Sigmoid colon (tissue), 7 donors: ENCODE measurements around the gene MUC5B. TPM values are rescaled to one million over a fixed set of nuclear protein-coding genes. Genes with fewer than 3 reads are reported as not detected.

Experiments
- DNase-seq: peaks from one replicate; pipeline ENCODE4 v3.0.0-alpha.2; 2019
- H3K27ac ChIP-seq, 4 donors: fragments of 200-600 bp; sonication (generic); one replicate each; pipeline ENCODE4 v1.5.1; 2016 to 2019; ENCODE audit warnings: mild to moderate bottlenecking in 1 of 4
- H3K27me3 ChIP-seq, 3 donors: fragments of 200-600 bp; sonication (generic); one replicate each; pipeline ENCODE4 v1.5.1; 2019; ENCODE audit warnings: mild to moderate bottlenecking in 1 of 3
- H3K36me3 ChIP-seq, 4 donors: fragments of 200-600 bp; sonication (generic); one replicate each; pipeline ENCODE4 v1.5.1; 2016 to 2019
- H3K4me1 ChIP-seq, 4 donors: fragments of 200-600 bp; sonication (generic); one replicate each; pipeline ENCODE4 v1.5.1; 2017 to 2019
- H3K4me3 ChIP-seq, 4 donors: fragments of 200-600 bp; sonication (generic); one replicate each; pipeline ENCODE4 v1.5.1; 2017 to 2019; ENCODE audit warnings: mild to moderate bottlenecking in 2 of 4, moderate library complexity in 1 of 4
- H3K9me3 ChIP-seq, 4 donors: fragments of 200-600 bp in 3 of 4; sonication (generic) in 3 of 4; one replicate each; pipeline versions ENCODE4 v1.5.1 to v1.6.1; 2013 to 2019
- EP300 ChIP-seq, 4 donors: sonication (generic); formaldehyde crosslinking; IDR thresholded peaks; one replicate each; pipeline ENCODE4 v1.6.1; 2017; ENCODE audit warnings: antibody characterized with exemption in 4 of 4
- POLR2A ChIP-seq, 2 donors: fragments of 450-650 bp; IDR thresholded peaks; one replicate each; pipeline ENCODE4 v1.6.1; 2016; ENCODE audit warnings: antibody characterized with exemption in 2 of 2, mild to moderate bottlenecking in 2 of 2, moderate library complexity in 2 of 2
- POLR2AphosphoS5 ChIP-seq, 4 donors: sonication (generic); formaldehyde crosslinking; IDR thresholded peaks; one replicate each; pipeline ENCODE4 v1.6.1; 2017; ENCODE audit warnings: antibody characterized with exemption in 4 of 4
- WGBS, 2 donors: extraction: QIAGEN DNeasy Blood & Tissue Kit; methylation state at CpG; one replicate each; pipeline ENCODE4 v1.1.7; 2013; 5-methylcytosine and 5-hydroxymethylcytosine counted together
- intact Hi-C: fragments of 100-400 bp; cut with DNase I; formaldehyde crosslinking; loops from one replicate; pipeline ENCODE4 v1.15.1; 2023
- polyA plus RNA-seq, 3 donors: library from polyadenylated mRNA; stranded (reverse); fragments of 200-250 nt; gene quantifications; one replicate each; pipeline ENCODE4 v1.2.3, GENCODE V29; 2013
- total RNA-seq, 4 donors: library from RNA; depleted of rRNA; stranded (reverse); fragments of >200 nt; gene quantifications; one replicate each; pipeline ENCODE4 v1.1.0, GENCODE V29; 2016
- TF ChIP-seq, protein P1 (sequence below), 4 experiments: fragments of 450-650 bp in 3 of 4; fragments of 200-600 bp in 1 of 4; IDR thresholded peaks; one replicate each; pipeline ENCODE4 v1.5.1; 2016 to 2019; ENCODE audit warnings: antibody characterized with exemption in 4 of 4, mild to moderate bottlenecking in 3 of 4, moderate library complexity in 2 of 4
- donor health status: healthy with polysubstance abuse.
- donor health status: Bipolar disorder and iron deficiency.
- donor health status: healthy.

The MUC5B gene
- total and polyA plus RNA-seq, 7 donors = 0.83 to 131 (median 2.8) TPM; not detected in 3

DNA sequence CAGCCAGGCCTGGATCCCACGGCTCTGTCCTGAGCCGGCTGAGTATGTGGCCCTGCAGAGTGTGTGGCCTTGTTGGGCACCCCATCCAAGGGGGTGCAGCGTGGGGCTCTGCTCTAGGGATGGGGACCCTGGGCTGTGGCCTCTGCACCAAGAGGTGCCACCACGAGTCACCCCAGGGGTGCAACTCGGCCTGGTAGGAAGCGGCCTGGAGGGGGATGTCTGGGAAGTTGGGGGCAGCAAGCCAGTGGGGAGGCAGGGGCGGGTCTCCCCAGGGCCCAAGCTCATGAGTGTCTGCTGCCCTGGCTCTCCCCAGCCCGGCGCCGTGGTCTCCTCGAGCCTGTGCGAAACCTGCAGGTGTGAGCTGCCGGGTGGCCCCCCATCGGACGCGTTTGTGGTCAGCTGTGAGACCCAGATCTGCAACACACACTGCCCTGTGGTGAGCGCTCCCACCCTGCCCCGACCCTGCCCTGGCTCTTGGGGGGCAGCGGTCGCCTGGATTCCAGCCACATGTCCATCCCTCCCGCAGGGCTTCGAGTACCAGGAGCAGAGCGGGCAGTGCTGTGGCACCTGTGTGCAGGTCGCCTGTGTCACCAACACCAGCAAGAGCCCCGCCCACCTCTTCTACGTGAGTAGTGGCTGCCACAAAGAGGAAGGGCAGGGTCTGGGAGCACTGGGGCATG, 24.2 kb upstream of the MUC5B start:
- peak; percentile 58 for DNase-seq
- Histone ChIP-seq H3K4me1 (peaks cover 0 to 7% (median 3%) of the 10 kb centered on the region in 4 donors), H3K27ac (no peak overlapping the region), H3K36me3 (no peaks in the 10 kb centered on the region), H3K9me3 (no peaks in the 10 kb centered on the region), H3K27me3 (peaks cover 11 to 83% (median 53%) of the 10 kb centered on the region in 3 donors), H3K4me3 (no peak overlapping the region)
- WGBS, 2 donors = 71 to 75% methylated on average over 26 of the region's 26 CpGs
- intact Hi-C loops = no loop called here
- TF ChIP-seq EP300 (IDR thresholded peaks at IDR 0.05) = no peak
- TF ChIP-seq POLR2A (IDR thresholded peaks at IDR 0.05) = no peak
- TF ChIP-seq, protein P1, sequence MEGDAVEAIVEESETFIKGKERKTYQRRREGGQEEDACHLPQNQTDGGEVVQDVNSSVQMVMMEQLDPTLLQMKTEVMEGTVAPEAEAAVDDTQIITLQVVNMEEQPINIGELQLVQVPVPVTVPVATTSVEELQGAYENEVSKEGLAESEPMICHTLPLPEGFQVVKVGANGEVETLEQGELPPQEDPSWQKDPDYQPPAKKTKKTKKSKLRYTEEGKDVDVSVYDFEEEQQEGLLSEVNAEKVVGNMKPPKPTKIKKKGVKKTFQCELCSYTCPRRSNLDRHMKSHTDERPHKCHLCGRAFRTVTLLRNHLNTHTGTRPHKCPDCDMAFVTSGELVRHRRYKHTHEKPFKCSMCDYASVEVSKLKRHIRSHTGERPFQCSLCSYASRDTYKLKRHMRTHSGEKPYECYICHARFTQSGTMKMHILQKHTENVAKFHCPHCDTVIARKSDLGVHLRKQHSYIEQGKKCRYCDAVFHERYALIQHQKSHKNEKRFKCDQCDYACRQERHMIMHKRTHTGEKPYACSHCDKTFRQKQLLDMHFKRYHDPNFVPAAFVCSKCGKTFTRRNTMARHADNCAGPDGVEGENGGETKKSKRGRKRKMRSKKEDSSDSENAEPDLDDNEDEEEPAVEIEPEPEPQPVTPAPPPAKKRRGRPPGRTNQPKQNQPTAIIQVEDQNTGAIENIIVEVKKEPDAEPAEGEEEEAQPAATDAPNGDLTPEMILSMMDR (IDR thresholded peaks at IDR 0.05) = no peak
- no peak for TF ChIP-seq POLR2AphosphoS5 (IDR thresholded peaks at IDR 0.05)

DNA sequence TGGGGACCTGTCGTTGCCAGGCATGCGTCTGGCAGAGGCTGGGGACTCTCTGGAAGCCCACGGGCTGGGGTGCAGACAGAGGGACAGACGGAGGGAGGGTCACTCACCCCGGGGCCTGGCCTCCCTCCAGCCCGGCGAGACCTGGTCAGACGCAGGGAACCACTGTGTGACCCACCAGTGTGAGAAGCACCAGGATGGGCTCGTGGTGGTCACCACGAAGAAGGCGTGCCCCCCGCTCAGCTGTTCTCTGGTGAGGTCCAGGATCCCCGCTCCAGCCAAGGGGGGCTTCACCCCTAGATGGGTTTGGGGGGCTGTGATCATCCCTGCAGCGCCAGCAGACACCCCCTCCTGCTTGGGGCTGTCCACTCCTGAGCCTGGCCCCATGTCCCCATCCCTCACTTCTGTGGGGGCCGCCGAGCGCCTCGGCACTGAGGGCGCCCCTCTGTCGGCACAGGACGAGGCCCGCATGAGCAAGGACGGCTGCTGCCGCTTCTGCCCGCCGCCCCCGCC, 23.6 kb upstream of the MUC5B start:
- Histone ChIP-seq H3K9me3 (no peaks in the 10 kb centered on the region), H3K4me3 (no peak overlapping the region), H3K27ac (no peak overlapping the region), H3K36me3 (no peaks in the 10 kb centered on the region), H3K27me3 (peaks cover 11 to 89% (median 55%) of the 10 kb centered on the region in 3 donors), H3K4me1 (peaks cover 0 to 7% (median 3%) of the 10 kb centered on the region in 4 donors)
- intact Hi-C loops = no loop called here
- TF ChIP-seq POLR2A (IDR thresholded peaks at IDR 0.05) (no peak), POLR2AphosphoS5 (IDR thresholded peaks at IDR 0.05) (no peak), EP300 (IDR thresholded peaks at IDR 0.05) (no peak)
- TF ChIP-seq, protein P1 (IDR thresholded peaks at IDR 0.05) = no peak
- DNase-seq = peak; percentile 53
- WGBS, 2 donors = 34 to 69% methylated on average over 27 of the region's 27 CpGs

DNA sequence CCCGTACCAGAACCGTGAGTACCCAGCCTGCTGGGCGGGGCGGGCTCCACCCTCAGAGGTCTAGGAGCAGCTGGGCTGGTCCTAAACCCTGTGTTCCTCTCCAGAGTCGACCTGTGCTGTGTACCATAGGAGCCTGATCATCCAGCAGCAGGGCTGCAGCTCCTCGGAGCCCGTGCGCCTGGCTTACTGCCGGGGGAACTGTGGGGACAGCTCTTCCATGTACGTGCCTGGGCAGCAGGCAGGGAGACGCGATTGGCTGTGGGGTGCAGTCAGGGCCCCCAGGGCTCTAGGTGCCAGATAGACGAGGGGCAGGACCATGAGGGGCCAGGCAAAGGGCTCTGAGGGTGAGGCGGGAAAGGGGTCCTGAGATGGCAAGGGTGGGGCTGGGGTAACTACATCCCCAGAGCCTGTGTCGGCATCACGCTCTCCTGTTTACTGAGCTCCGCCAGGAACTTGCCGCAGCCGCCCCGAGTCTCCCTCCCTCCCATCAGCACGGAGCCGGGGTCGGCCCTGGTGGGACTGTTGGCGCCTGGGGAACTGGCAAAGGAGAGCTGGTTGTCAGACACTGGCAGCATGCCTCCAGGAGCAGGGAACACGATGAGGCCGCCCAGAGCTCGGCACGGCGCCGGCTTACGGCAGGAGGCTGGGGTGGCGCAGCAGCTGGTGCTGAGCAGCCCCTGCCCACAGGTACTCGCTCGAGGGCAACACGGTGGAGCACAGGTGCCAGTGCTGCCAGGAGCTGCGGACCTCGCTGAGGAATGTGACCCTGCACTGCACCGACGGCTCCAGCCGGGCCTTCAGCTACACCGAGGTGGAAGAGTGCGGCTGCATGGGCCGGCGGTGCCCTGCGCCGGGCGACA, 22.9 kb upstream of the MUC5B start:
- intact Hi-C loops = loop anchor here (5.0 kb wide), 1 partner anchor 102 kb away; no protein-coding TSS in a partner anchor
- peaks cover 0 to 7% (median 3%) of the 10 kb centered on the region in 4 donors for H3K4me1 ChIP-seq
- TF ChIP-seq POLR2A (IDR thresholded peaks at IDR 0.05) (no peak), EP300 (IDR thresholded peaks at IDR 0.05) (no peak), POLR2AphosphoS5 (IDR thresholded peaks at IDR 0.05) (no peak)
- TF ChIP-seq, protein P1 (IDR thresholded peaks at IDR 0.05) = no peak
- WGBS, 2 donors = 15 to 62% methylated on average over 47 of the region's 47 CpGs
- no peaks in the 10 kb centered on the region for H3K9me3 ChIP-seq
- H3K27me3 ChIP-seq = peaks cover 11 to 84% (median 55%) of the 10 kb centered on the region in 3 donors
- H3K36me3 ChIP-seq = no peaks in the 10 kb centered on the region
- no peak overlapping the region for H3K27ac ChIP-seq
- peak; percentile 55 for DNase-seq
- H3K4me3 ChIP-seq = no peak overlapping the region

DNA sequence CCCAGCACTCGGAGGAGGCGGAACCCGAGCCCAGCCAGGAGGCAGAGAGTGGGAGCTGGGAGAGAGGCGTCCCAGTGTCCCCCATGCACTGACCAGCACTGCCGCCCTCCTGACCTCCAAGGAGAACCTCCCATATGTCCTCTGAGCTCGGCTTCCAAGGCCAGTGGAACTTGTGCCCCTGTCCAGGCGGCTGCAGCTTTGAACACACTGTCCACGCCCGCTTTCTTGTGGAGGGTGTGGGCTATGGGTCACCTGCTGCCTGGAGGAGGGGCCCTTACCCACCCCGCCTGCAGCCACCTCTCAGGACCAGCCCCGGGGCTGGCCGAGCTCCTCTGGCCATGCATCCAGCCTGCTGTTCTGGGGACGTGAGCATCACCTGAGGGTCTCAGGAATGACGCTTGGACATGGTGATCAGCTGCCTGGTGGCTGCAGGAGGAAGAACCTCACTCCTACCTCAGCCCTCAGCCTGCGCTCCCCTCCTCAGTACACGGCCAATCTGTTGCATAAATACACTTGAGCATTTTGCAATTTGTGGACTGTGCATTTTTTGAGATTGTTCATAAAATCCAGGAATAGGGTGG, 22.2 kb upstream of the MUC5B start:
- 28 to 64% methylated on average over 16 of the region's 16 CpGs for WGBS, 2 donors
- Histone ChIP-seq H3K27me3 (peaks cover 11 to 77% (median 51%) of the 10 kb centered on the region in 3 donors), H3K36me3 (no peaks in the 10 kb centered on the region), H3K4me1 (peaks cover 0 to 7% (median 3%) of the 10 kb centered on the region in 4 donors), H3K9me3 (no peaks in the 10 kb centered on the region), H3K27ac (no peak overlapping the region), H3K4me3 (no peak overlapping the region)
- intact Hi-C loops = loop anchor here (5.0 kb wide), 1 partner anchor 102 kb away; no protein-coding TSS in a partner anchor
- peak; percentile 38 for DNase-seq
- TF ChIP-seq EP300 (IDR thresholded peaks at IDR 0.05) (no peak), POLR2A (IDR thresholded peaks at IDR 0.05) (no peak), POLR2AphosphoS5 (IDR thresholded peaks at IDR 0.05) (no peak)
- TF ChIP-seq, protein P1 (IDR thresholded peaks at IDR 0.05) = no peak
